ENCODE data around the gene SCML1.

The SCML1 gene

GRCh38 chrX:17788956-17789562 lies 51.8 kb downstream of the SCML1 start:
- no peak for DNase-seq (ENCODE audit: low read depth)

GRCh38 chrX:17792826-17793225 lies 55.5 kb downstream of the SCML1 start:
- no peak for DNase-seq (ENCODE audit: low read depth)

- DNase-seq (ENCODE audit: low read depth) = no peak
Measured at GRCh38 chrX:17798921-17799320, 61.6 kb downstream of the SCML1 start.

GRCh38 chrX:17801431-17801830 lies 64.1 kb downstream of the SCML1 start:
- no peak for DNase-seq (ENCODE audit: low read depth)

GRCh38 chrX:17802756-17803155 lies 65.5 kb downstream of the SCML1 start:
- DNase-seq (ENCODE audit: low read depth) = no peak

GRCh38 chrX:17803449-17803848 lies 66.2 kb downstream of the SCML1 start:
- no peak for DNase-seq (ENCODE audit: low read depth)
